CD4-positive, CD25-positive, alpha-beta regulatory T cell (primary cell): ENCODE data around the gene AEBP1. TPM values are rescaled to one million over a fixed set of nuclear protein-coding genes. Genes with fewer than 3 reads are reported as not detected.

ENCODE experiments used
- ATAC-seq, 2 donors: fragments of 150-1000 bp; cut with Tn5 transposase; one replicate each; pipeline ENCODE4 v1.10.0; 2021; ENCODE audit warnings: low read depth in 2 of 2, moderate number of reproducible peaks in 2 of 2, moderate library complexity in 1 of 2
- DNase-seq, 3 donors: peaks; one replicate each; pipeline versions ENCODE4 v3.0.0 to v3.0.0-alpha.2; 2012 to 2022; ENCODE audit warnings: mixed read lengths in 1 of 3
- H3K27ac ChIP-seq: one replicate; pipeline ENCODE4 v1.7.0; 2013; ENCODE audit warnings: mild to moderate bottlenecking, low read length; ENCODE audit not compliant: insufficient read depth, poor library complexity, severe bottlenecking
- H3K27me3 ChIP-seq: one replicate; pipeline ENCODE4 v1.7.0; 2013; ENCODE audit warnings: low read length; ENCODE audit not compliant: control insufficient read depth, insufficient read depth
- H3K36me3 ChIP-seq: one replicate; pipeline ENCODE4 v1.7.0; 2013; ENCODE audit warnings: mild to moderate bottlenecking, low read length, moderate library complexity; ENCODE audit not compliant: control insufficient read depth, insufficient read depth
- H3K4me1 ChIP-seq: 2 replicates; pipeline ENCODE4 v1.7.0; 2013; ENCODE audit warnings: mild to moderate bottlenecking, low read length; ENCODE audit not compliant: insufficient read depth, control insufficient read depth, poor library complexity, severe bottlenecking
- H3K4me3 ChIP-seq: one replicate; pipeline ENCODE4 v1.7.0; 2013; ENCODE audit warnings: low read depth, mild to moderate bottlenecking, low read length, moderate library complexity
- H3K9me3 ChIP-seq, 2 experiments: 1 replicate in 1 of 2; 2 replicates in 1 of 2; pipeline ENCODE4 v1.7.0; 2013; ENCODE audit warnings: low read length in 2 of 2, mild to moderate bottlenecking in 1 of 2, moderate library complexity in 1 of 2; ENCODE audit not compliant: control insufficient read depth in 2 of 2
- H3K27ac Mint-ChIP-seq, 3 donors: one replicate each; pipeline ENCODE4 v1.8.0; 2020 to 2022; ENCODE audit warnings: mild to moderate bottlenecking in 3 of 3, mixed read lengths in 3 of 3, moderate library complexity in 2 of 3
- H3K27me3 Mint-ChIP-seq: one replicate; pipeline ENCODE4 v1.8.0; 2022; ENCODE audit warnings: mild to moderate bottlenecking, mixed read lengths
- H3K36me3 Mint-ChIP-seq: one replicate; pipeline ENCODE4 v1.8.0; 2020; ENCODE audit warnings: mixed read lengths
- H3K4me1 Mint-ChIP-seq, 4 donors: one replicate each; pipeline ENCODE4 v1.8.0; 2020 to 2022; ENCODE audit warnings: mixed read lengths in 4 of 4, mild to moderate bottlenecking in 1 of 4
- H3K4me3 Mint-ChIP-seq, 4 donors: one replicate each; pipeline ENCODE4 v1.8.0; 2020 to 2022; ENCODE audit warnings: mild to moderate bottlenecking in 4 of 4, mixed read lengths in 4 of 4, moderate library complexity in 3 of 4
- H3K9me3 Mint-ChIP-seq, 7 donors: one replicate each; pipeline ENCODE4 v1.8.0; 2020 to 2022; ENCODE audit warnings: mixed read lengths in 7 of 7, mild to moderate bottlenecking in 3 of 7, moderate library complexity in 2 of 7
- polyA plus RNA-seq, 4 donors: library from polyadenylated mRNA; unstranded; fragments of 300-500 nt; fragmentation: Illumina TruSeq; gene quantifications; one replicate each; pipeline ENCODE4 v1.2.3, GENCODE V29; 2021
- total RNA-seq: library from RNA; stranded (reverse); gene quantifications from one replicate; pipeline ENCODE4 v1.2.3, GENCODE V29; 2022

Gene AEBP1
- total and polyA plus RNA-seq, 5 donors from 2014 or later = 0.51 to 4.1 (median 0.98) TPM

GRCh38 chr7:44084701-44085100, 19.4 kb upstream of the AEBP1 start:
- ATAC-seq = no peak
- Histone ChIP-seq H3K9me3 (no peaks in the 10 kb centered on the region), H3K4me3 (no peak overlapping the region), H3K4me1 (peaks cover 24% of the 10 kb centered on the region), H3K36me3 (peaks cover 10% of the 10 kb centered on the region), H3K27me3 (no peaks in the 10 kb centered on the region), H3K27ac (no peak overlapping the region)
- Mint-ChIP-seq H3K27ac (no peak overlapping the region), H3K9me3 (no peaks in the 10 kb centered on the region), H3K4me1 (peaks cover 6 to 35% (median 10%) of the 10 kb centered on the region in 4 donors), H3K27me3 (peaks cover 4% of the 10 kb centered on the region), H3K36me3 (peaks cover 5% of the 10 kb centered on the region), H3K4me3 (peak overlapping the region in 3 of 4 donors; percentile 59 to 83 (median 83))
- no peak for DNase-seq

- Histone ChIP-seq H3K4me1 (peaks cover 17% of the 10 kb centered on the region), H3K27ac (no peak overlapping the region), H3K27me3 (no peaks in the 10 kb centered on the region), H3K36me3 (peaks cover 2% of the 10 kb centered on the region), H3K9me3 (no peaks in the 10 kb centered on the region), H3K4me3 (no peak overlapping the region)
- ATAC-seq (no peak), DNase-seq (no peak)
- no peak overlapping the region for H3K27ac Mint-ChIP-seq
- peaks cover 5% of the 10 kb centered on the region for H3K36me3 Mint-ChIP-seq
- H3K27me3 Mint-ChIP-seq = peaks cover 4% of the 10 kb centered on the region
- H3K4me1 Mint-ChIP-seq = peaks cover 6 to 27% (median 10%) of the 10 kb centered on the region in 4 donors
- no peaks in the 10 kb centered on the region for H3K9me3 Mint-ChIP-seq
- peak overlapping the region in 2 of 4 donors; percentile 38 to 58 for H3K4me3 Mint-ChIP-seq
Measured at GRCh38 chr7:44085546-44085945, 18.6 kb upstream of the AEBP1 start.

GRCh38 chr7:44086627-44087026, 17.5 kb upstream of the AEBP1 start:
- Histone ChIP-seq H3K36me3 (no peaks in the 10 kb centered on the region), H3K27me3 (no peaks in the 10 kb centered on the region), H3K27ac (no peak overlapping the region), H3K4me3 (no peak overlapping the region), H3K4me1 (peaks cover 7% of the 10 kb centered on the region), H3K9me3 (no peaks in the 10 kb centered on the region)
- no peak for ATAC-seq
- peaks cover 0 to 16% (median 2%) of the 10 kb centered on the region in 4 donors for H3K4me1 Mint-ChIP-seq
- no peaks in the 10 kb centered on the region for H3K36me3 Mint-ChIP-seq
- DNase-seq = no peak
- H3K27me3 Mint-ChIP-seq = peaks cover 4% of the 10 kb centered on the region
- H3K9me3 Mint-ChIP-seq = no peaks in the 10 kb centered on the region
- H3K4me3 Mint-ChIP-seq = no peak overlapping the region
- H3K27ac Mint-ChIP-seq = no peak overlapping the region

- Mint-ChIP-seq H3K4me3 (no peak overlapping the region), H3K27me3 (peaks cover 4% of the 10 kb centered on the region), H3K9me3 (no peaks in the 10 kb centered on the region), H3K36me3 (no peaks in the 10 kb centered on the region), H3K27ac (no peak overlapping the region), H3K4me1 (peaks cover 0 to 10% (median 0%) of the 10 kb centered on the region in 4 donors)
- Histone ChIP-seq H3K27me3 (no peaks in the 10 kb centered on the region), H3K4me1 (no peaks in the 10 kb centered on the region), H3K27ac (no peak overlapping the region), H3K36me3 (no peaks in the 10 kb centered on the region), H3K9me3 (no peaks in the 10 kb centered on the region), H3K4me3 (no peak overlapping the region)
- DNase-seq = no peak
- no peak for ATAC-seq
Measured at GRCh38 chr7:44087911-44088838, 16.0 kb upstream of the AEBP1 start.

GRCh38 chr7:44093102-44093641, 11.0 kb upstream of the AEBP1 start:
- Mint-ChIP-seq H3K36me3 (no peaks in the 10 kb centered on the region), H3K9me3 (no peaks in the 10 kb centered on the region), H3K4me1 (peaks cover 0 to 14% (median 10%) of the 10 kb centered on the region in 4 donors), H3K27me3 (peaks cover 12% of the 10 kb centered on the region), H3K27ac (no peak overlapping the region), H3K4me3 (no peak overlapping the region)
- peaks cover 5% of the 10 kb centered on the region for H3K4me1 ChIP-seq
- no peaks in the 10 kb centered on the region for H3K9me3 ChIP-seq
- H3K4me3 ChIP-seq = no peak overlapping the region
- no peak for DNase-seq
- ATAC-seq = no peak
- no peaks in the 10 kb centered on the region for H3K36me3 ChIP-seq
- no peaks in the 10 kb centered on the region for H3K27me3 ChIP-seq
- H3K27ac ChIP-seq = no peak overlapping the region

GRCh38 chr7:44094365-44094764, 9.8 kb upstream of the AEBP1 start:
- DNase-seq (no peak), ATAC-seq (no peak)
- H3K9me3 Mint-ChIP-seq = no peaks in the 10 kb centered on the region
- H3K27ac ChIP-seq = no peak overlapping the region
- no peaks in the 10 kb centered on the region for H3K27me3 ChIP-seq
- no peaks in the 10 kb centered on the region for H3K36me3 Mint-ChIP-seq
- H3K27ac Mint-ChIP-seq = no peak overlapping the region
- peaks cover 8% of the 10 kb centered on the region for H3K27me3 Mint-ChIP-seq
- H3K4me1 ChIP-seq = peaks cover 5% of the 10 kb centered on the region
- H3K9me3 ChIP-seq = no peaks in the 10 kb centered on the region
- no peak overlapping the region for H3K4me3 Mint-ChIP-seq
- H3K36me3 ChIP-seq = no peaks in the 10 kb centered on the region
- H3K4me3 ChIP-seq = no peak overlapping the region
- H3K4me1 Mint-ChIP-seq = peaks cover 0 to 14% (median 10%) of the 10 kb centered on the region in 4 donors

GRCh38 chr7:44094883-44095592, 9.1 kb upstream of the AEBP1 start:
- Mint-ChIP-seq H3K27ac (peak overlapping the region in 1 of 3 donors; percentile 69), H3K9me3 (no peaks in the 10 kb centered on the region), H3K36me3 (no peaks in the 10 kb centered on the region), H3K4me3 (no peak overlapping the region), H3K27me3 (peaks cover 8% of the 10 kb centered on the region), H3K4me1 (peaks cover 0 to 14% (median 10%) of the 10 kb centered on the region in 4 donors)
- H3K27me3 ChIP-seq = no peaks in the 10 kb centered on the region
- H3K9me3 ChIP-seq = no peaks in the 10 kb centered on the region
- H3K36me3 ChIP-seq = no peaks in the 10 kb centered on the region
- no peak for DNase-seq
- peaks cover 5% of the 10 kb centered on the region for H3K4me1 ChIP-seq
- no peak for ATAC-seq
- H3K27ac ChIP-seq = no peak overlapping the region
- H3K4me3 ChIP-seq = no peak overlapping the region
